Measurements from ENCODE around the gene METTL23.
A peak's percentile ranks its signal among the peaks of the same experiment; 100 is the strongest.

- peak; percentile 50 for TF ChIP-seq CTCF (conservative IDR thresholded peaks at IDR 0.05; ENCODE audit: low read length)
- no peak for TF ChIP-seq EZH2phosphoT487 (IDR thresholded peaks at IDR 0.05; ENCODE audit: borderline replicate concordance)
Observed at GRCh38 chr17:76683011-76683755, 43.5 kb upstream of the METTL23 start.
